HG03439 (cell line): ENCODE measurements around the gene ASCC3.

Source experiments
- ATAC-seq: cut with Tn5 transposase; IDR thresholded peaks from one replicate; pipeline ENCODE4 v1.9.1; 2021; ENCODE audit warnings: mild to moderate bottlenecking, moderate library complexity; ENCODE audit not compliant: unreplicated experiment

Gene ASCC3

GRCh38 chr6:100468016-100468622 is 413.0 kb downstream of the ASCC3 start:
- ATAC-seq = no peak

GRCh38 chr6:100467129-100468015 is 413.8 kb downstream of the ASCC3 start:
- no peak for ATAC-seq

GRCh38 chr6:100466410-100467128 is 414.6 kb downstream of the ASCC3 start:
- no peak for ATAC-seq

- ATAC-seq = no peak
Measured at GRCh38 chr6:100465701-100466409, 415.3 kb downstream of the ASCC3 start.

- no peak for ATAC-seq
Measured at GRCh38 chr6:100464903-100465700, 416.0 kb downstream of the ASCC3 start, which contains the start of gene SIM1. Gene SIM1 (minus strand): TSS chr6:100464921. CDS start chr6:100463468, 1,453 bp downstream.

GRCh38 chr6:100464162-100464851 is 416.8 kb downstream of the ASCC3 start:
- no peak for ATAC-seq

GRCh38 chr6:100463630-100464161 is 417.4 kb downstream of the ASCC3 start:
- ATAC-seq = no peak

GRCh38 chr6:100462706-100463629 is 418.2 kb downstream of the ASCC3 start:
- ATAC-seq = no peak

GRCh38 chr6:100461917-100462705 is 419.0 kb downstream of the ASCC3 start:
- no peak for ATAC-seq

- ATAC-seq = no peak
Measured at GRCh38 chr6:100461278-100461916, 419.7 kb downstream of the ASCC3 start.

GRCh38 chr6:100460650-100461204 is 420.4 kb downstream of the ASCC3 start:
- no peak for ATAC-seq

GRCh38 chr6:100459592-100460184 is 421.4 kb downstream of the ASCC3 start:
- no peak for ATAC-seq

GRCh38 chr6:100458841-100459591 is 422.1 kb downstream of the ASCC3 start:
- ATAC-seq = no peak
